Aortic smooth muscle cell (primary cell): ENCODE data around the gene TTC29. TPM values are rescaled to one million over a fixed set of nuclear protein-coding genes. Genes with fewer than 3 reads are reported as not detected.

ENCODE experiments used
- total RNA-seq: library from RNA; depleted of rRNA; stranded (reverse); fragments of >200 nt; gene quantifications from 2 replicates; pipeline ENCODE4 v1.2.3, GENCODE V29; 2014

The TTC29 gene, protein sequence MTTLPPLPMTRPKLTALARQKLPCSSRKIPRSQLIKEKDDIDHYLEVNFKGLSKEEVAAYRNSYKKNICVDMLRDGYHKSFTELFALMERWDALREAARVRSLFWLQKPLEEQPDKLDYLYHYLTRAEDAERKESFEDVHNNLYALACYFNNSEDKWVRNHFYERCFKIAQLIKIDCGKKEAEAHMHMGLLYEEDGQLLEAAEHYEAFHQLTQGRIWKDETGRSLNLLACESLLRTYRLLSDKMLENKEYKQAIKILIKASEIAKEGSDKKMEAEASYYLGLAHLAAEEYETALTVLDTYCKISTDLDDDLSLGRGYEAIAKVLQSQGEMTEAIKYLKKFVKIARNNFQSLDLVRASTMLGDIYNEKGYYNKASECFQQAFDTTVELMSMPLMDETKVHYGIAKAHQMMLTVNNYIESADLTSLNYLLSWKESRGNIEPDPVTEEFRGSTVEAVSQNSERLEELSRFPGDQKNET
- total RNA-seq, result not detected in 2 replicates

DNA sequence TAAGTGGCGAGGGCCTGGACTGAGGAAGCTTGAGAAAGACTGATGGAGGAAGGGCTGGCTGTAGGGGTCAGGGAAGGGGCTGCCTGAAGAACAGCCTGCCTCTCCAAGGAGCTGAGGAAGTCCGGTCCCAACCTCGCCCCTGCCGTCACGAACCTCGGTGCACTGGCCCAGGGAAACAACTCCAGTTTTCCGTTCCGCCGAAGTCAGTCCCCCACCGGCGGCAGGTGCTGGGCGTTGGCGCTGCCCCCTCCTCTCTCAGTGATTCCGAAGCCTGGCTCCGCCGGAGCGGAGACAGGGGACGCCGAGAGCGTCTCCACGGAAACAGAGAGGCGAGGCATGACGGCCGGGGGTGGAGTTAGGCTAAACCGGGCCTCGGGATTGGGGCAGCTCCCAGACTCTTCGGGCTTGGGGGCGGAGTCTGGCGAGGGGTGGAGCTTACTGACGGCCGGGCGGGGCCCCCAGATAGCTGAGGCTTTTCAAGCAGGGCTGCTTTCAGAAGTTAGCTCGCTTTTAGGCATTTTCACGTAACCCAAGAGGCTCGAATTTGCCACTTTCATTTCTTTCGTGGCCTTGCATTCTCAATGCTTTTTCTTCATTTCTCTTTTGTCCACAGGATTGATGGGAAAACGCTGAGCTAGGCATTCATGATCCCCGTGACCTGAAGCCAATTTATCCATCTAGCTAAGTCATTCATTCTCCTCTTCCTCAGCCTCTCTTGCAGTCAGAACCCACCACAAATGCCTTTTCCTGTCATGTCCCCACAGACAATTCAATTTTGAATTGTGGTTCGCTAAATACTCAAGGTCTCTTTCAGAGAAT, at the start of gene TTC29:
TTC29 (minus strand) TSS at position 309 of the 819 bp plus-strand sequence. CDS start 5,969 bp downstream, outside the sequence.

